ENCODE measurements around the gene ABCB4.

ABCB4 gene

GRCh38 chr7:87480386-87480785 lies 4.9 kb upstream of the ABCB4 start:
- no peak for TF ChIP-seq CTCF (IDR thresholded peaks at IDR 0.05; ENCODE audit: low read depth, low read length, missing control alignments)
- in situ Hi-C loops (cut with HindIII; ENCODE audit: low sequenced_read_pairs): no loop called here
- no peak for DNase-seq (ENCODE audit: low read depth)
- H3K4me3 ChIP-seq (ENCODE audit: low read depth, low read length): no peak overlapping the region

- in situ Hi-C loops (cut with HindIII; ENCODE audit: low sequenced_read_pairs): no loop called here
- DNase-seq (ENCODE audit: low read depth): no peak
- H3K4me3 ChIP-seq (ENCODE audit: low read depth, low read length): no peak overlapping the region
- TF ChIP-seq CTCF (IDR thresholded peaks at IDR 0.05; ENCODE audit: low read depth, low read length, missing control alignments): no peak
These were observed 4.5 kb upstream of the ABCB4 start for GRCh38 chr7:87479951-87480350.

- no peak for TF ChIP-seq CTCF (IDR thresholded peaks at IDR 0.05; ENCODE audit: low read depth, low read length, missing control alignments)
- H3K4me3 ChIP-seq (ENCODE audit: low read depth, low read length): peak overlapping the region; percentile 49
- in situ Hi-C loops (cut with HindIII; ENCODE audit: low sequenced_read_pairs): no loop called here
- DNase-seq (ENCODE audit: low read depth): no peak
These were observed 688 bp upstream of the ABCB4 start for GRCh38 chr7:87476179-87476557.

GRCh38 chr7:87474533-87475358 lies 734 bp downstream of the ABCB4 start:
- in situ Hi-C loops (cut with HindIII; ENCODE audit: low sequenced_read_pairs): no loop called here
- H3K4me3 ChIP-seq (ENCODE audit: low read depth, low read length): peak overlapping the region; percentile 49
- DNase-seq (ENCODE audit: low read depth): no peak
- no peak for TF ChIP-seq CTCF (IDR thresholded peaks at IDR 0.05; ENCODE audit: low read depth, low read length, missing control alignments)

GRCh38 chr7:87473986-87474385 lies 1.5 kb downstream of the ABCB4 start:
- no peak for TF ChIP-seq CTCF (IDR thresholded peaks at IDR 0.05; ENCODE audit: low read depth, low read length, missing control alignments)
- no peak for DNase-seq (ENCODE audit: low read depth)
- no peak overlapping the region for H3K4me3 ChIP-seq (ENCODE audit: low read depth, low read length)
- in situ Hi-C loops (cut with HindIII; ENCODE audit: low sequenced_read_pairs): no loop called here

- in situ Hi-C loops (cut with HindIII; ENCODE audit: low sequenced_read_pairs): no loop called here
- TF ChIP-seq CTCF (IDR thresholded peaks at IDR 0.05; ENCODE audit: low read depth, low read length, missing control alignments): no peak
These were observed 2.3 kb downstream of the ABCB4 start for GRCh38 chr7:87473192-87473591.

More at GRCh38 chr7:87473192-87473591, 2.3 kb downstream of the ABCB4 start:
- no peak overlapping the region for H3K4me3 ChIP-seq (ENCODE audit: low read depth, low read length)
- no peak for DNase-seq (ENCODE audit: low read depth)
